Activated T-cell treated with anti-CD3 and anti-CD28 coated beads for 24 hours (primary cell): ENCODE data around the gene UST.
"Not testable (repeated sequence)": the region's sequence is repeated elsewhere in the genome, so short reads cannot be mapped to it uniquely, and the experiment has no call there.

Source experiments
- DNase-seq: peaks from one replicate; pipeline ENCODE4 v3.0.0-alpha.2; 2020; ENCODE audit warnings: low read depth

UST gene

GRCh38 chr6:148868901-148869300, 122.1 kb downstream of the UST start:
- DNase-seq, result no peak

DNA sequence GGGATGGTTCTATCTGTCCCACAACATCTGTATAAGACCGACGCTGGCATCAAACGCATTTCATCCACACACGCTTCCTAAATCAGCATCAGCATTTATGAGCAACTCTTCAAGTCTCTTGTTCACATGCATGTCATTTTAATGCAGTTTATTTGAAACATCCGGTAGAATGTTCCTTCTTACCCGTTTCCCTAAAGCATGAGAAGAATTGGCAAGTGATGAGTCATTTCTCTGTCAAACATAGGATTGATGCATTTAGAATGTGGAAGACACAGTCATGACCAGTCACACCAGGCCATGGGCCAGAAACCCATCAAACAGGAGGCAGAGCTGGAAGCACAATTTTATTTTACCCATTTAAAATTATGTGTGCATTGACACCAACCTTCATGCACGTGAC, 122.8 kb downstream of the UST start:
- no peak for DNase-seq

GRCh38 chr6:148873154-148873553, 126.3 kb downstream of the UST start:
- no peak for DNase-seq

DNA sequence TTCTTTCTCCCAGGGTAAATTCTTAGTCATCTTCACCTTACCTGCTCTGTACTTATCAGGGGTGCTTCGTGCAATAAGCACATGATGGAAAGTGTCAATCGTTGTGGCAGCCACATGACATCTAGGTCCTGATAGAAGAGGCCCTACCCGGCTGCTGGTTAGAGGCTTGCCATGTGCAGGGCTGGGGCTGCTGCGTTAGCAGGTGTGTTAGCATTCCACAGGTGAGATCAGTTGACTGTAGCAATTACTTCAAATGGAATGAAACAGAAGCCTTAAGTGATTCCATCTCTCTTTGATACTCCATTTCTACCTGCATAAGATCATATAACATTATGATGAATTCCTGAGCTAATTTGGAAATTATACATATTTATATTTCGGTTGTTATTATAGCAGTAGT, 127.0 kb downstream of the UST start:
- DNase-seq, result no peak

GRCh38 chr6:148874698-148875293, 128.0 kb downstream of the UST start:
- DNase-seq, result no peak

DNA sequence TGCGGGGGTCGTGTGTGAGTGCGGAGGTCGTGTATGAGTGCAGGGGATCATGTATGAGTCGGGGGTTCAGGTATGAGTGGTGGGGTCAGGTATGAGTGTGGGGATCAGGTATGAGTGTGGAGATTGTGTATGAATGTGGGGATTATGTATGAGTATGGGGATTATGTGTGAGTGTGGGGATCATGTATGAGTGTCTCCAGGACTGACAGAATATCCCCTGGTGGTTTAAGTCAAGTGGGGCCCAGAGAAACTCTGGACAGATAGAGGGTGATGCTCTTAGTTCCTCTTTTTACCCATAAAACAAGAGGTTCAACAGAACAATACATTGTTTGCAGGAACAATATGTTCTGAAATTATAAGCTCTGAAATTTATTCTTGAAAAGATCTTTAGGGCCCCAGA, 131.9 kb downstream of the UST start:
- DNase-seq, result no peak

DNA sequence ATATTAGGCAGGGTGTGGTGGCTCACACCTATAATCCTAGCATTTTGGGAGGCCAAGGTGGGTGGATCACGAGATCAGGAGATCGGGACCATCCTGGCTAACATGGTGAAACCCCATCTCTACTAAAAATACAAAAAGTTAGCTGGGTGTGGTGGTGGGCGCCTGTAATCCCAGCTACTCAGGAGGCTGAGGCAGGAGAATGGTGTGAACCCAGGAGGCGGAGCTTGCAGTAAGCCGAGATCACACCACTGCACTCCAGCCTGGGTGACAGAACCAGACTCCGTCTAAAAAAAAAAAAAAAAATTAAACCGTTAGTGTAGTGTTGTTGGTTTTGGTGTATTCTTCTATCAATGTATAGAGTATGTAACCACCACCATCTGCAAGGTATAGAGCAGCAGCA, 133.9 kb downstream of the UST start:
- not testable (repeated sequence) for DNase-seq

DNA sequence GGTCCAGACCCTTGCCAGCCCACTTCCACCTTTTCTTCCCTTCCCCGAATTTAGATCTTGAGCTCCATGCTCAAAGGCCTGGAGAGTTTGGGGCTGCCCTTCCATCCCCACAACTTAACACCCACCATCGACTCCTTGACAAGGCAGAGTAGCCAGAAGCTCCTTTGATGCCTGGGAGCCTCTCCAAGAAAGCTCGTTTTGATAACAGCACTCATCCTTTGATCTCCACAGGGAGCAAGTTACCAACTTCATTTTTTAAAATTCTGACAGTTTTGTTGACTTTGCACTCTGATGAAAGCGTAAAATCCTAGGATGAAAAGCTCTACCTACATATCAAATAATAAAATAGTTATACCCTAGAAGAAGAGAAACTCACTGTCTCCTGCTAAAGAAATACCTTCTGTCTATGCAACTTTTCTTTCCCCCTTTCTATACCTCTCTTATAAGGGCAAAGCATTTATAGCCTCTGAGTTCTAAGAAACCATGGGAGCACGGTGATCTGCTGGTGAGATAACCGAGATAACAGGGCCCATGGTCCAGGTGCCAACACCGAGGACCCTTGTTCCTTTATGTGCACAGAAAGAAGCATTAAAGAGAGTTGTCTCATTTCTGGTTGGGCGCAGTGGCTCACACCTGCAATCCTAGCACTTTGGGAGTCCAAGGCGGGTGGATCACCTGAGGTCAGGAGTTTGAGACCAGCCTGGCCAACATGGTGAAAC, 134.9 kb downstream of the UST start:
- no peak for DNase-seq

DNA sequence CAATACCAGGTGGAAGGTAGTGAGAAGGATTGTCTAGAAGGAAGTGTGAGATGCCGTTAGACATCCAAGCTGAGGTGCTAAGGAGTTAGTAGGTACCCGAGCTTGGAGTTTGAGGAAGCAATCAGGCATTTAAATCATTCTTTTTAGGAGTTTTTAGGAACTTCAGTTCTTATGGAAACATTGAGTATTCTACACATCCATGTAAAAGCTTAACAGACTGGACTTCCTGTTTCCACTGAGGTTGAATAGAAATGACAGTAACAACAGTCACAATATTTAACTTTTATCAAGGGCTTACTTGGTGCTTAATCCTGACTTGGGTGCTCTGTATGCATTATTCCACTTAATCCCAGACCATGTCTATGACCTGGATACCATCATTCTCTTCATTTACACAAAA, 136.4 kb downstream of the UST start:
- no peak for DNase-seq

GRCh38 chr6:148884461-148884860, 137.6 kb downstream of the UST start:
- DNase-seq, result no peak

- DNase-seq, result no peak
Measured at GRCh38 chr6:148885136-148885865, 138.5 kb downstream of the UST start.

- DNase-seq, result no peak
Measured at GRCh38 chr6:148885925-148886845, 139.4 kb downstream of the UST start.

GRCh38 chr6:148887181-148887580, 140.4 kb downstream of the UST start:
- no peak for DNase-seq

- no peak for DNase-seq
Measured at GRCh38 chr6:148888856-148889255, 142.0 kb downstream of the UST start.

DNA sequence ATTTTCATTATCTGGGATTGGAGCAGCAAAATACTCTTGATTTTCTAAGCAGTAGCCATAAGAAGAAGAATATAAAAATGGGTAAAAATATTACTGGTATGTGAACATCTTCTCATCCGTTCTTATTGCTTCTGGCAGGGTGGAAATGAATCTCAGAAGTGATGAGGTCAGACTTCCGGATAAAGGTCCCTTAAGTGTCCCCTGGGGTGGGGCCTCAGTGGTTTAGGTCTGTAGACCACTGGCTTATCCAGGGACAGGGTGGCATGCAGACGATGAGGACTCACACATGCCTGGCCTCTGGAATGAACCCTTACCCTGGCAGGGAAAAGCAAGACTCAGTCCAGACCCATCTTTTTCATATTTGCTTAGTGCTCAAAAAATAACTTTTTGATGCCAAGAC, 143.3 kb downstream of the UST start:
- no peak for DNase-seq

- DNase-seq, result no peak
Measured at GRCh38 chr6:148890652-148891404, 144.0 kb downstream of the UST start.

DNA sequence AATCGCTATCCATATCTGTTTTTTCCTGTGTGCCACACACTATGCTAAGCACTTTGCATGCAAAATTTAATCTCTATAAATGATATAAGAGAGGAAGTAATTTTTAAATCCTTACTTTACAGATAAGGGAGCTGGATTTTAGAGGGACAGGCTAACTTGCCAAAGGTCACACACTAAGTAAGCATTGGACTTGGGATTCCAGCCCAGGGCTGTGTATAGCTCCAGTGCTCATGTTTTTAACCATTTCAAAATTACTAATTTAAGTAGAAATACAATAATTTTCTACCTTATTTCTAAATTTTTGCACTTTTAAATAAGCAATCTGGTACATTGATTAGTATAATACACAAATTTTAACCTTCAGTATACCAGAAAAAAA, 144.6 kb downstream of the UST start:
- no peak for DNase-seq

GRCh38 chr6:148892247-148892646, 145.4 kb downstream of the UST start:
- DNase-seq, result no peak

- DNase-seq, result no peak
Measured at GRCh38 chr6:148893073-148893472, 146.2 kb downstream of the UST start.

DNA sequence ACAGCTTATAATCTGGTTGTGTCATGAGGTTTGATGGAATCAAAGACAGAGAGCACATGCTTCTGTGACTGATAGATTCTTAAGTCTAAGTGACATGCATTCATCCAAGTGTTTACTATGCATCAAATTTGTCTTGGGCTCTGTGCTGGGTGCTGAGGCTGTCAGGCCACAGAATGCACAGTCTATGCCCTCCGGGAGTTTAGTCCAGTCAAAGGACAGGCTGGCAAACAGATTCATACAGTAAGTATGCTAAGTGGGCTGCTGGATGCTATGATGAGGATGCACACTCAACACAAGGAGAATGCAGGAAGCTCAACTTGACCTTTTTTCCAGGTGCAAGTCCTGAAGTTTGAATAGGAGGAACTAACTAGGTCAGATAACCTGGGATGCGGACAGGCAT, 146.7 kb downstream of the UST start:
- DNase-seq, result no peak

- no peak for DNase-seq
Measured at GRCh38 chr6:148898376-148899014, 151.7 kb downstream of the UST start.
